AG04449 (cell line): ENCODE measurements around the gene PTX3.

Experiments used
- CTCF ChIA-PET: fragments of 350-600 bp; formaldehyde crosslinking; extraction: SDS; loops from one replicate; lab custom pipeline; 2021; ENCODE audit warnings: antibody characterized with exemption; lab: Yijun Ruan, JAX
- POLR2A ChIA-PET: fragments of 400-600, 350-600 bp; formaldehyde crosslinking; extraction: SDS; loops from one replicate; lab custom pipeline; 2020; ENCODE audit warnings: antibody characterized with exemption, inconsistent platforms; lab: Yijun Ruan, JAX
- DNase-seq: peaks from one replicate; pipeline ENCODE4 v3.0.0-alpha.2; 2010; ENCODE audit warnings: low read depth, low spot score
- H3K4me3 ChIP-seq: 2 replicates; pipeline ENCODE4 v1.5.1; 2011; ENCODE audit warnings: low read depth, mild to moderate bottlenecking, control low read depth, low read length
- CTCF ChIP-seq: IDR thresholded peaks from one replicate; pipeline ENCODE4 v1.5.1; 2011; ENCODE audit warnings: mild to moderate bottlenecking, moderate library complexity, low read length, control low read depth, inconsistent platforms; ENCODE audit not compliant: insufficient read depth; ENCODE audit errors: missing control alignments

Gene PTX3

DNA sequence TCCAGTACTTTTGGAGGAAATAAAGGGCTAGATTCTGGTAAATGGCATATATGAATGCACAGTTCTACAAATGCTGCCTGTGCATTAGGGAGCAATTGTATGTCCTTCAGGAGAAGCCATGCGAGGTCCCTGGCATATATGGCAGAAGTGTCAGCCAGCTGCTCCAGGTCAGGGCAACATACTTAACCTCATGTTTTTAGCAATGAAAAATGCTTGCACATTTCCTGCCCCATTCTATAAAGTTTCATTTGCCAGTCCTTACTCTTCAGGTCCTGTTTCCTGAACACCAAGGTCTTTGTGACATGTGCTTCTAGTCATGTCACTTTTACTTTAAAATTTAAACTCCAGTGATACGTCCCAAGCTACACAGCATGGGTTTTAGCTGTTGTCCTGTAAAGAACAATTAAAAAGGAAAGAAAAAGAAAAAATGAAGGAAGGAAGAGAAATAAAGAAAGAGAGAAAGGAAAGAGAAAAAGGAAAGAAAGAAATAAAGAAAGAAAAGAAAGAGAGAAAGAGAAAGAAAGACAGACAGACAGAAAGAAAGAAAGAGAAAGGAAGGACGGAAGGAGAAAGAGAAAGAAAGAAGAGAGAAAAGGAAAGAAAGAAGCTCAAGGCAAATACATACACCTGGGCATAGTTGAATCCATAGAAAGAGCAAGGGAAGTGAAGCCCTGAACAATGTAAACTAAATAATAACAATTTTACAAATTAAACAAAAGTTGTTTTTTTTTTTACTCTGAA is 20.1 kb upstream of the PTX3 start:
- TF ChIP-seq CTCF = no peak
- CTCF ChIA-PET = interaction anchor here (1.0 to 1.5 kb wide), 3 partner anchors 11 to 215 kb away, joined by 3 to 6 read pairs (median 3); no protein-coding TSS in a partner anchor

DNA sequence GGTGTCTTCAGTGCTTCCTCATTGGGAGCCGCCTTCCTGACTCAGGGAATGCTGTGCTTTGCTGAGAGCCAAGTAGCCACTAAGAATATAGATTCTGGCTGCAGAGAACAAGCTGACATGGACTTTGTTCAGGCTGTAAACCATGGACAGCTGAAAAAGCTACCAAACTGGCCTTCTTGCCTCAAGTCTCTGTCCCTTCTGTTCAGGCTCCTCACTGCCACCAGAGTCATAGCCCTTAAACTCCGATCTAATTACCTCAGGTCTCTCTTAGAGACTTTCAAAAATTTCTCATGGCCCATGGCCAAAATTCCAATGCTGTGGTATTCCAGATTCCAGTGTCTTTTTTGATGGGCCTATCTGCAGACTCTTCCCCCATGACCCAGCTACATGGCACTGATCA is 19.4 kb upstream of the PTX3 start:
- CTCF ChIA-PET = interaction anchor here (1.0 kb wide), 1 partner anchor 11 kb away, joined by 3 read pairs; no protein-coding TSS in a partner anchor
- no peak overlapping the region for H3K4me3 ChIP-seq
- TF ChIP-seq CTCF = no peak
- POLR2A ChIA-PET = no interaction called here
- DNase-seq = no peak

More for the DNA sequence above, 20.1 kb upstream of the PTX3 start:
- POLR2A ChIA-PET = no interaction called here
- DNase-seq = no peak
- no peak overlapping the region for H3K4me3 ChIP-seq

DNA sequence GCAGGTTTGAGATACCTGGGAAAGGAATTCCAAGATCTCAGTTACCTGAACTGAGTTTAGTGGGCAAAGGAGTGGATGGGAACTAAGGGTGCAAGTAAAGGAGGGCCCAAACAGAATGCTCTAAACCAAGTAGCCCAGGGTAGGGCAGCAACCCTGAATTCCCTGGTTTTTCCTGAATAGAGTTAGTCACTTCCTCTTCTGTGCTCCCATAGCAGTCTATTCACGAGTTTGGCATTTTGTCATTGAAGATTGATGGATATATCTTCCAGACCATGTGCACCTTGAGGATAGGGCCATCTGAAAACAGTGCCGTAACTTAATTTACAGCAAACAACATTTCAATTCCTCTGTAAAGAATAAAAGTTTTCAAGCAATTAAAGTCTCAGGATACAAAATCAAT is 18.5 kb upstream of the PTX3 start:
- ChIA-PET POLR2A (no interaction called here), CTCF (interaction anchor here (0.9 kb wide), 1 partner anchor 179 kb away, joined by 3 read pairs; no protein-coding TSS in a partner anchor)
- DNase-seq = no peak
- no peak for TF ChIP-seq CTCF
- H3K4me3 ChIP-seq = no peak overlapping the region

GRCh38 chr3:157420606-157421130 is 16.0 kb upstream of the PTX3 start:
- no peak for TF ChIP-seq CTCF
- POLR2A ChIA-PET = no interaction called here
- CTCF ChIA-PET = interaction anchor here (0.8 kb wide), 1 partner anchor 40 kb away, joined by 3 read pairs; no protein-coding TSS in a partner anchor
- DNase-seq = no peak
- H3K4me3 ChIP-seq = no peak overlapping the region

- POLR2A ChIA-PET = no interaction called here
- no peak overlapping the region for H3K4me3 ChIP-seq
- no peak for DNase-seq
- no peak for TF ChIP-seq CTCF
- CTCF ChIA-PET = interaction anchor here (1.2 kb wide), 1 partner anchor 9 kb away, joined by 3 read pairs; no protein-coding TSS in a partner anchor
Observed at GRCh38 chr3:157423337-157423736, 13.3 kb upstream of the PTX3 start.

GRCh38 chr3:157427901-157428300 is 8.7 kb upstream of the PTX3 start:
- no peak overlapping the region for H3K4me3 ChIP-seq
- no peak for DNase-seq
- ChIA-PET POLR2A (no interaction called here), CTCF (no interaction called here)
- no peak for TF ChIP-seq CTCF
